IPS-20b (cell line): ENCODE results near the gene HAVCR1.
"Not testable (repeated sequence)": the region's sequence is repeated elsewhere in the genome, so short reads cannot be mapped to it uniquely, and the experiment has no call there.

Source experiments
- H3K27ac ChIP-seq: one replicate; pipeline ENCODE4 v1.5.1; 2013; ENCODE audit warnings: low read length
- H3K27me3 ChIP-seq: 2 replicates; pipeline ENCODE4 v1.6.1; 2013; ENCODE audit warnings: mild to moderate bottlenecking, low read length, inconsistent platforms; ENCODE audit not compliant: insufficient read depth
- H3K36me3 ChIP-seq: 2 replicates; pipeline ENCODE4 v1.6.1; 2013; ENCODE audit warnings: low read depth, mild to moderate bottlenecking, inconsistent platforms, low read length, moderate library complexity; ENCODE audit not compliant: insufficient read depth
- H3K4me1 ChIP-seq: 2 replicates; pipeline ENCODE4 v1.6.1; 2013; ENCODE audit warnings: mild to moderate bottlenecking, control low read depth, inconsistent platforms, low read length, moderate library complexity; ENCODE audit not compliant: insufficient read depth
- H3K4me3 ChIP-seq: 2 replicates; pipeline ENCODE4 v1.5.1; 2013; ENCODE audit warnings: mild to moderate bottlenecking, low read length, inconsistent platforms
- H3K9ac ChIP-seq: 2 replicates; pipeline ENCODE4 v1.6.1; 2013; ENCODE audit warnings: low read depth, mild to moderate bottlenecking, inconsistent platforms, low read length, moderate library complexity
- H3K9me3 ChIP-seq: 2 replicates; pipeline ENCODE4 v1.6.1; 2013; ENCODE audit warnings: mild to moderate bottlenecking, low read depth, low read length, inconsistent platforms; ENCODE audit not compliant: insufficient read depth

Gene HAVCR1

GRCh38 chr5:157024208-157024959, 34.5 kb downstream of the HAVCR1 start:
- Histone ChIP-seq H3K36me3 (no peaks in the 10 kb centered on the region), H3K4me3 (no peak overlapping the region), H3K9me3 (no peaks in the 10 kb centered on the region), H3K27me3 (no peaks in the 10 kb centered on the region), H3K4me1 (no peaks in the 10 kb centered on the region), H3K9ac (no peak overlapping the region), H3K27ac (no peak overlapping the region)

- H3K4me3 ChIP-seq, result no peak overlapping the region
- H3K27me3 ChIP-seq, result no peaks in the 10 kb centered on the region
- peaks cover 20% of the 10 kb centered on the region for H3K9me3 ChIP-seq
- H3K36me3 ChIP-seq, result no peaks in the 10 kb centered on the region
- H3K27ac ChIP-seq, result no peak overlapping the region
- H3K9ac ChIP-seq, result no peak overlapping the region
- H3K4me1 ChIP-seq, result no peaks in the 10 kb centered on the region
These were observed 36.9 kb downstream of the HAVCR1 start for GRCh38 chr5:157022024-157022423.

- no peaks in the 10 kb centered on the region for H3K4me1 ChIP-seq
These were observed 38.2 kb downstream of the HAVCR1 start for GRCh38 chr5:157020511-157021222.

GRCh38 chr5:157020002-157020401, 38.9 kb downstream of the HAVCR1 start:
- Histone ChIP-seq H3K36me3 (no peaks in the 10 kb centered on the region), H3K27me3 (no peaks in the 10 kb centered on the region), H3K9ac (no peak overlapping the region), H3K27ac (no peak overlapping the region), H3K9me3 (peaks cover 22% of the 10 kb centered on the region), H3K4me3 (no peak overlapping the region), H3K4me1 (no peaks in the 10 kb centered on the region)

More at GRCh38 chr5:157020511-157021222, 38.2 kb downstream of the HAVCR1 start:
- H3K9ac ChIP-seq, result no peak overlapping the region
- H3K36me3 ChIP-seq, result no peaks in the 10 kb centered on the region
- no peak overlapping the region for H3K4me3 ChIP-seq
- H3K27ac ChIP-seq, result no peak overlapping the region
- no peaks in the 10 kb centered on the region for H3K27me3 ChIP-seq
- peaks cover 22% of the 10 kb centered on the region for H3K9me3 ChIP-seq

GRCh38 chr5:157014143-157014542, 44.8 kb downstream of the HAVCR1 start:
- not testable (repeated sequence) for H3K4me1 ChIP-seq, H3K9ac ChIP-seq, H3K27ac ChIP-seq, H3K36me3 ChIP-seq, H3K4me3 ChIP-seq, H3K27me3 ChIP-seq
- H3K9me3 ChIP-seq, result peaks cover 22% of the 10 kb centered on the region

GRCh38 chr5:157006262-157006661, 52.7 kb downstream of the HAVCR1 start:
- Histone ChIP-seq H3K9me3 (no peaks in the 10 kb centered on the region), H3K9ac (no peak overlapping the region), H3K4me1 (no peaks in the 10 kb centered on the region), H3K27ac (no peak overlapping the region), H3K4me3 (no peak overlapping the region), H3K36me3 (no peaks in the 10 kb centered on the region), H3K27me3 (no peaks in the 10 kb centered on the region)

GRCh38 chr5:157004893-157005551, 53.9 kb downstream of the HAVCR1 start:
- Histone ChIP-seq H3K4me1 (no peaks in the 10 kb centered on the region), H3K27ac (no peak overlapping the region), H3K4me3 (no peak overlapping the region), H3K9me3 (peaks cover 9% of the 10 kb centered on the region), H3K27me3 (no peaks in the 10 kb centered on the region), H3K36me3 (no peaks in the 10 kb centered on the region), H3K9ac (no peak overlapping the region)

- Histone ChIP-seq H3K4me3 (no peak overlapping the region), H3K9ac (no peak overlapping the region), H3K36me3 (no peaks in the 10 kb centered on the region), H3K9me3 (no peaks in the 10 kb centered on the region), H3K4me1 (no peaks in the 10 kb centered on the region), H3K27me3 (no peaks in the 10 kb centered on the region), H3K27ac (no peak overlapping the region)
These were observed 67.2 kb downstream of the HAVCR1 start for GRCh38 chr5:156991714-156992113.

GRCh38 chr5:156984064-156984463, 74.9 kb downstream of the HAVCR1 start:
- Histone ChIP-seq H3K4me3 (no peak overlapping the region), H3K36me3 (no peaks in the 10 kb centered on the region)

GRCh38 chr5:156981481-156981880, 77.4 kb downstream of the HAVCR1 start:
- Histone ChIP-seq H3K27ac (no peak overlapping the region), H3K4me3 (no peak overlapping the region), H3K4me1 (no peaks in the 10 kb centered on the region), H3K9ac (no peak overlapping the region), H3K36me3 (no peaks in the 10 kb centered on the region), H3K9me3 (no peaks in the 10 kb centered on the region), H3K27me3 (no peaks in the 10 kb centered on the region)

More at GRCh38 chr5:156984064-156984463, 74.9 kb downstream of the HAVCR1 start:
- H3K27ac ChIP-seq, result no peak overlapping the region
- H3K27me3 ChIP-seq, result no peaks in the 10 kb centered on the region
- H3K9me3 ChIP-seq, result no peaks in the 10 kb centered on the region
- H3K9ac ChIP-seq, result no peak overlapping the region
- H3K4me1 ChIP-seq, result no peaks in the 10 kb centered on the region
